ENCODE results near the gene GRM8.
"Not testable (repeated sequence)": the region's sequence is repeated elsewhere in the genome, so short reads cannot be mapped to it uniquely, and the experiment has no call there.

Gene GRM8

DNA sequence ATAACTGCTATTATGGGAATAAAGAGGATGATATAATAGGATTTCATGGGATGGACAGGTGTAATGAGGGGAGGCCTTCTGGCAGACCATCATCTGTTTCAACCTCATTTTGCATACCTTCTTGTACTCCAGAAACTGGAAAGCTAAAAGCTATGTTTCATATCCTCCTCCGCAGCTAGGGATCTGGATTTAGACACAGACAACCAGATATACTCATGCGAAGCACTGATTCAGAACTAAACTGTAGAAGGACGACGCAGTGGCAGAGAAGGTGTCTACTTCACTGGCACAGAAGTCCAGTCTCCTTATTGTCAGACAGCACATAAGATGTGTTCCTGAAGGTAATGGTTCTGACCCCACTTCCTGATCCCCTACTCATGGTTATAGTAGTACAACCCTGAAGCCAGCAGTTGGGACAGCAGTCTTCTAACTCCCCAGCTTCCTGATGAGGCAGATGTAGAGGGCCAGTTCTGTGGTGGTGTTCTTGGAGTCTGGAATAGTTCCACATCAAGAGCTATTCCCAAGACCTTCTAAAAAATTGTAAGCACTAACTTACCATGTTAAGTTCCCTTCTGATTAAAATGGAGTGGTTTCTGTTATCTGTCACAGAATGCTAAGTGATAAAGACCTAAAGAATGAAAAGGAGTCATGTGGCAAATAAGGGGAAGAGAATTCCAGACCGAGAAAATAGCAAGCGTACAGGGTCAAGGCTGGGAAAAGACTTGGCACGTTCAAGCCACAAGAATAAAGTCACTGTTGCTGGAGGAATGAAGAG is 550.3 kb downstream of the GRM8 start:
- no peak for DNase-seq

DNA sequence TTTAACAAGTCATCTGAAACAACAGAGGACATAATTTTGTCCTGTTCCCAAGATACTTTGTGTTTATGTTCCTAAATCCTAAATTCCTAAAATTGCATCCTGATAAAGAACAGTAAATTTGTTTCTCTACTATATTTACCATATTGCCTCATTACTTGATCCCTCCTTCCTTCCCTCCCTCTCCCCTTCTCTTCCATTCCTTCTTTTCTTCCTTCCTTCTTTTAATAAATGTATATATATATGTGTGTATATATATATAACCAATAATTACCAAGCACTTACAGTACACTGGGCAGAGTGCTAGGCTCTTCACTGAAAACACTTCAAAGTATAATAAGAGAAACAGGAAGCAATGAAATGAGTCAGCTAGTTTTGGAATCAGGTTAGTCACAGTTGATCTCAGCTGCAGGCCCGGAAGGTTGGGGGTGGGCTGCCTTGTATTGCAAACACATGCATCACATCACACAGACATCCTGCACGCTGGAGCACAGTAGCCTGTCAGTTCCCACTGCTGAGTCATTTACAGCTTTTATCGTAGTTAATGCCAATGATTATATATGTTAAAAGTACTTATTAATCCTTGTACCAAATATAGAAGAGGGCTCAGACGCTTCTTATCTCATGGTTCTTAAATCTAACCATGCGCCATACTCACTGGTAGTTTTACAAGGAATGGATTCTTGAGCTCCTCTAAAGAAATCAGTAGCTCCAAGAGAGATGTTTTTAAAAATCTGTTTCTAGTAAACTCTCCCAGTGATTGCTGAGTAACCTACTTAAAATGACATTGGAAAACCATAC is 551.7 kb downstream of the GRM8 start:
- peak; percentile 96 for DNase-seq

GRCh38 chr7:126699707-126700106 is 553.0 kb downstream of the GRM8 start:
- DNase-seq = no peak

- DNase-seq = no peak
Observed at GRCh38 chr7:126698909-126699308, 553.8 kb downstream of the GRM8 start.

DNA sequence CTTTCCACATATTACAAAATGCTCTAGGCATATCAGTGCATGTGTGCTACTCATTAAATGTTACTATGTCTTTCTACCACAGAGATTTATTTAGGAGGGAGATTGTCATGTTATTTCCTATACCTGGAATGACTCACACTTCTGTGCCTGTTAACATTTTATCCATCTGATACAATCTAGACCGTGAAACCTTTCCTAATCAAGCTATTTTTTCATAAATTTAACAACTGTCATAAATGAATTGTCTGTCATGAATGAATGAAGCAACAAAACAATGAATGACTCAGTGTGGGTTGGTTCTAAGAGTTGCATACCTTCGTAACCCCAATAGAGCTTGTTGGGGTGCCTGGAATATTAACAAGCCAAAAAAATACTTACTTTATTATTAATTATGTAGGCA is 554.3 kb downstream of the GRM8 start:
- DNase-seq = no peak

GRCh38 chr7:126696256-126697038 is 556.3 kb downstream of the GRM8 start:
- DNase-seq = no peak

DNA sequence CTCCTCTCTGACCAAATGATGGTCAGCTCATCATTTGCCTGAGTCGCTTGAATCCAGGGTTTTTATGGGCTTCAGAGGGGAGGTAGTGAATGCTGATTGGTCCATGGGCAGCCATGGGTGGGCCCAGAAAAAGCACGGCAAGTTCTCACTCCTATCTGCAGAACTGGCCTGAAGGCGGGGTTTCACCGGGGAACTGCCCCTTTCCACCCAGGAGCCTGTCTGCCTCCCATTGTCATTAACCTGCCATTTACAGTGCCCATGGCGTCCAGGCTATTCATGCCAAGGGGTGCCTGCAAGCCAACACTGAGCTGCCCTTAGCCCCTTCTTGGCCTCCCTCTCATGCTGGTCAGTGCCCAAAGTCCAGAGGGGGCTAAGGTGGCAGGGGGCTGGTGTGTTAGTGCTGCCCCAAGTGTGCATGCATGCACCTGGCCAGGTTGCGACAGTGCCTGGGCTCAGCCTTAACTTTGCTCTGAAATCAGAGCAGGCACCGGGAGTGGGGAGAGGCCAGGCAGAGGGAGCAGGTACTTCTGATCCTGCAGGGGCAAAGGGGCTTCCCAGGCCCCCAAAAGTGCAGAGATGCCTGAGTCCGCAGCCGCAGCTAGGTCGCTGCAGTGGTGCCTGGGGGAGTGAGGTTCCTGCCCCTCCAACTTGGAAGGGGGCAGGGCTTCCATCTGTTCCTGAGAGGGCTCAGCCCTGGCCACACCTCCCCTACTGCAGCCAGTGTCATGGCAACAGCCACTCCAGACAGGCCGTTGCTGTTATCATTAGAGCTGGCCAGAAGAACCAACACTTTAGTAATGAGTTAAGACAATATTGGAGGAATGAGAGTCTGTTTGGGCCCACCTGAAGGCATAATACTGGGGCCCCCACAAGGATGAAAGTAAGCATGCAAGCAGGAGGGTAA is 561.6 kb downstream of the GRM8 start:
- DNase-seq = no peak

- DNase-seq = no peak
Observed at GRCh38 chr7:126690104-126690503, 562.6 kb downstream of the GRM8 start.

- no peak for DNase-seq
Observed at GRCh38 chr7:126689037-126689436, 563.7 kb downstream of the GRM8 start.

DNA sequence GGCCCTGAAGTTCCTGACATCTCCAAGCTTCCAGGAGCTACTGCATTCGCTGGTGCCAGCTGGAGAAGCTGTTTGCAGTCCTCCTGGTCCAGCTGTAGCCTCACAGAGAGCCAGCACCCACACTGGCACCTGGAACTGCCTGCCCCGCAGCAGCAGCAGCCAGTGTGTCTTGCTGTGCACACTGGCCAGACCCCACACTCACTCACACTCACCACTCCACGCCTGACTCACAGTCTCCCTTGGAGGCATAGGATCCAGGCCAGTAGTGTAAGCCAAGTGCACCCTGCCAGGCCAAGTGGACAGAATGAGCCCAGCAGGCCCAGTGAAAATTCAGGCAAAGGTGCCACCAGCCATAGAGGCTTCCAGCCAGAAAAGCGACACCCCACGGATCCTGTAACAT is 566.3 kb downstream of the GRM8 start:
- no peak for DNase-seq

- DNase-seq = no peak
Observed at GRCh38 chr7:126685596-126685995, 567.1 kb downstream of the GRM8 start.

DNA sequence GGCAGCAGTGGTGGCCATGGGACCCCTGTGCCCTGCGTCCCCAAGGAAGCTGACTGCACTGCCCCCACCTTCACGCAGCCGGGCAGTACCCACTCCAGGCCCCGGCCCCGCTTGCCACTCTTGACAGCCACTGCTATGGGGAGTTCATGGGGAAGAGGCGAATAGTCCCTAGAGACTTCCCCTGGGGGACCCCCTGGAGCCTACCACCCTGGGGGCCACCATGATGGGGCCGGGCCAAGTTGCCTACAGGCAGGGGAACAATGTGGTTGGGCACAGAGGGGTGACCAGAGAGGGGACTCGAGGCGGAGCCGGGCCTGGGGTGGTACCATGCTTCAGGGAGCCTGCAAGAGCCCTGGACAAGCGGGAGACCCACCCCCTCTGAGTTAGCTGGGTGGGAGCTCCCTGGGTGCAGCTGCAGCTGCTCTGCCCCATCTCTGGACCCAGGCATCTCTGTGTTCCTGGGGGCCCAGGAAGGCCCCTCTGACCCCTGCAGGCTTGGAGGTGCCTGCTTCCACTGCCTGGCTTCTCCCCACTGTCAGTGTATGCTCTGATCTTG is 567.6 kb downstream of the GRM8 start:
- DNase-seq = no peak

DNA sequence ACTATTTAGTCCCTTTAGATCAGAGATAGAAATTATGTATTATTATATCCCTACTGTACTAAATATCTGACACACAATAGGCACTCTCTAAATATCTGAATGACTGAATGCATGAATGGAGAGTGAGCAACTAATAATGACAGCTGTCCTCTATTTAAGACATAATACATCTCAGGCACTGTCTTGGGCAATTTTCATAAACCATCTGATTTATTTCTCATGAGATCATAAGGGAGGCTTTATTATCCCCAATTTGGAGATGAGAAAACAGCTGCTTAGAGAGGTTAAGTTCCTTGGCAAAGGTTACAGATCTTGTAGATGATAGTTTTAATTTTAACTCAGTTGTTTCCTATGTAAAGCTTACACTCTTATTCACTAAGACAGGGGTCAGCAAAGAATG is 570.6 kb downstream of the GRM8 start:
- DNase-seq = no peak

- not testable (repeated sequence) for DNase-seq
Observed at GRCh38 chr7:126668762-126669161, 584.0 kb downstream of the GRM8 start.

- no peak for DNase-seq
Observed at GRCh38 chr7:126668367-126668752, 584.4 kb downstream of the GRM8 start.

- no peak for DNase-seq
Observed at GRCh38 chr7:126667742-126668366, 584.9 kb downstream of the GRM8 start.

DNA sequence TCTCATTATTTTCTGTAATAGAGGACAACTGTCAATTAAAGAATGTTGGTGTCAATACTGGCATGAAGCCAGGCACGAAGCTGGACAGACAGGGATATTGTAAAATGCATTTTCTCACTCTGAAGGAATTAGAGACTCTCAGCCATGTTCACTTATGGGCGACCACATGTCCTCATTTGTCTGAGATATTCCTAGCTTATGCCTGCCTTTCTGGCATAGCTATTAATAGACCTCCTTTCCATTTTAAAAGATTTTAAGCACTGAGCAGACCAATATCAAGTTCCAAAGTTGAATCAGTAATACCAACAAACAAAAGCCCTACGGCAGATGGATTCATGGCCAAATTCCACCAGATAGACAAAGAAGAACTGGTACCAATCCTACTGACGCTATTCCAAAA is 589.9 kb downstream of the GRM8 start:
- DNase-seq = no peak

- DNase-seq = no peak
Observed at GRCh38 chr7:126659124-126659523, 593.6 kb downstream of the GRM8 start.

- DNase-seq = no peak
Observed at GRCh38 chr7:126658684-126659083, 594.1 kb downstream of the GRM8 start.

DNA sequence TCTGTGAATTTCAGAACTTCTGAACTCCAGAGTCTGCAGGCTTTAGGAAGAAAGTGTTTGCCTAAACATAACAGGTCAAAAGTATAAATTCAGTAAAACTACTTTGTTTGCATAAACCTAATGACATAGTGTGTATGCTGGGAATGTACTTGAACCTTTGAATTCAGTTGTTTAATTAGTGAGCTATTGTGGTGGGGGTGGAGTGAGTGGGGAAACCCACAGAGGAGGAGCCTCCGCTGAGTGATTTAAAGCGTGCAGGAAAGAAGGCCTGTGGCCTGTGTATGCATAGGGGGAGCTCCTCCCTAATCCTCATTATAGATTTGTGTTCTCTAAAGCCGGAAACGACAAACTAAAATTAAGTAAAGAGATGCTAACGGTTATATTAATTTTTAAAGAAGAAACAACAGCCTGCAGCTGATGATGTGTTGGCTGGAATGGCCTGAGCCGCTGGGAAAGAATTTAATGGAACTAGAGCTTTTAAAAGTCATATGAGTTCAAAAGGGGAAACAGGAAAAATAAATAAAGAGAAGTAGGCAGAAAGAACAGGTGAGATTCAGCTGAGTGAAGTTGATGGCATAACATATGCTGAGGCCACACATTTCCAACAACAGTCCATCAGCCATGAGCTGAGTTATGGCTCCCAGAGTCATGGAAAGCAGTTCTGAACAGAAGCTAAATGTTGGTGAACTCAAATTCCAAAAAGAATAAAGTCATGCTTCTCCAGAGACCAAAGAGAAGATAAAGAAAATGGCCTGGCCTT is 595.0 kb downstream of the GRM8 start:
- DNase-seq = no peak

DNA sequence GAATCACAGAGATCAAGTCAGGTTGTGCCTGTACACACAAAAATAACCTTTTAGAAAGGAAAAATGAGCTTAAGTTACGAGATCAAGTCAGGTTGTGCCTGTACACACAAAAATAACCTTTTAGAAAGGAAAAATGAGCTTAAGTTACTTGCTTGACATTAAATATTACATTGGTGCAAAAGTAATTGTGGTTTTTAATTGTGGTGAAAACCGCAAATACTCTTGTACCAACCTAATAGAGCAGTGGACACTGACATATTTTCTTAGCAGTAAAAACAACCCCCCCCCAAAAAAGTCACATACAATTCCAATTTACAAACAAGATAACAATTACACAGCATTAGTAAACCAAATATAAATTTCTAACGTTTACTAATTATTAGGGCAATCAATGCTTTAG is 595.6 kb downstream of the GRM8 start:
- no peak for DNase-seq

All from islet precursor cell (in vitro differentiated cells).